GM19463 (cell line): ENCODE measurements around the gene MUC16.
"Not testable (repeated sequence)": the region's sequence is repeated elsewhere in the genome, so short reads cannot be mapped to it uniquely, and the experiment has no call there.

Source experiments
- ATAC-seq: cut with Tn5 transposase; IDR thresholded peaks from one replicate; pipeline ENCODE4 v1.9.1; 2021; ENCODE audit warnings: mild to moderate bottlenecking, moderate library complexity; ENCODE audit not compliant: unreplicated experiment

The MUC16 gene

DNA sequence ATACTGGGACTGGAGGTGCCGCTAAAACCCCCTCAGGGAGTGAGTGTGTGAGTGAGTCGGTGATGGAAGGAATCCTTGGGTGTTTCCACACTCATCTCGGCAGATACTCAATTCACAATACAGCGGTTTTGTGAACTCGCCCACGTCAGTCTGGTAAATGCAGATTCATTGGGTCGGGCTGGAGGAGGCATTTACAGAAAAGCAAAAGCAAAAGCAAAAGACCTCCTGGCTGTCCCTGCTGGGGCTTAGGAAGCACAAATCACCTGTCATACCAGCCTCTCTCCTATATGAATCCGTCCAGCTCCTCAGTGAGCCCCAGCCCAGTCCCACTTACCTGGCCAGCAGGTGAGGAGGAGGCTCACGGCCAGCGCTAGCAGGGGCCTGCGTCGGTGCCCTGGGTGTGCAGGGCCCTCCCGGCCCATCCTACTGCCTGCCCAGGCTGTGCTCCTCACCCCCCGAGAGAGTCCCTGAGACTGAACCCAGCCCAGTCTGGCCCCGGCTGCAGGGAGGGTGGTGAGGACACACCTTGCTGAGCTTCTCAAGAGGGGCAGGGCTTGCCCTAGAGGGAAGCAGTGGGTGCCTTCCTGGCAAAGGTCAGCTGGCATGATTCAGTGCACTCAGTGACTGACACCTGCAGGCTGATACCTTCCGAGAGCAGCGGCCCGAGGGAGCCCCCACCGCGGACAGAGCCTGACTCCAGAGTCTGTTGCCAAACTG is at the start of gene MUC16:
Gene MUC16, minus strand, starts transcription at position 475 of the 717 bp plus-strand sequence.
- no peak for ATAC-seq

DNA sequence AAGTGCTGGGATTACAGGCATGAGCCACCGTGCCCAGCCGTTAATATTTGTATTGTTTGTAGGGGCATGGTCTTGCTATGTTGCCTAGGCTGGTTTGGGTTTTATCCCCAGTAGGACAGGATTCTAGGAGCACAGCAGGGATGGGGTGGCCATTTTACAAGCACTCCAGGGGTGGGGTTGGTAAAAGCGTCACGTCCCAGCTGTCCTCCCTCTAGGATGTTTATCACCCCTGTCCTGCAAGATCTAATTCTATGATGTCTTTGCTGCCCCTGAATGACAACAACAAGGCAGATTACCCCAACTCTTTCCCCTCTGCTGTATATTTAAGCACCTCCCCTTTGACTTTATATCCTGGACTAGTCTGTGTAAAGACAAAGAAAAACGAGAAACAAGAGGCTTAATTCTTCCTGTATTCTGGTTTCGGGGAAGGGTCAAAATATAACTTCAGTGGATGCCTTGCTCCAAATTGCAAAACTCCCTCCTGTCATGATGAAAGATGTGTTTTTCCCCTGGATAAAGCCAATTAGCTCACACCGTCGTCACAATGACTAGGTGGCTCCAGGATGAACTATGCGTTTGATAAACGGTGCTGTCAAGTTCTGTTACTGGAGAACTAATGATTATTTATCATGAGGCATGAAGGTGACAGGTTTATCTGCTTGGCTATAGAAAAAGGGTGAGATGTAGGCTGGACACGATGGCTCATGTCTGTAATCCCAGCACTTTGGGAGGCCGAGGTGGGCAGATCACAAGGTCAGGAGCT is 48.9 kb upstream of the MUC16 start:
- no peak for ATAC-seq

DNA sequence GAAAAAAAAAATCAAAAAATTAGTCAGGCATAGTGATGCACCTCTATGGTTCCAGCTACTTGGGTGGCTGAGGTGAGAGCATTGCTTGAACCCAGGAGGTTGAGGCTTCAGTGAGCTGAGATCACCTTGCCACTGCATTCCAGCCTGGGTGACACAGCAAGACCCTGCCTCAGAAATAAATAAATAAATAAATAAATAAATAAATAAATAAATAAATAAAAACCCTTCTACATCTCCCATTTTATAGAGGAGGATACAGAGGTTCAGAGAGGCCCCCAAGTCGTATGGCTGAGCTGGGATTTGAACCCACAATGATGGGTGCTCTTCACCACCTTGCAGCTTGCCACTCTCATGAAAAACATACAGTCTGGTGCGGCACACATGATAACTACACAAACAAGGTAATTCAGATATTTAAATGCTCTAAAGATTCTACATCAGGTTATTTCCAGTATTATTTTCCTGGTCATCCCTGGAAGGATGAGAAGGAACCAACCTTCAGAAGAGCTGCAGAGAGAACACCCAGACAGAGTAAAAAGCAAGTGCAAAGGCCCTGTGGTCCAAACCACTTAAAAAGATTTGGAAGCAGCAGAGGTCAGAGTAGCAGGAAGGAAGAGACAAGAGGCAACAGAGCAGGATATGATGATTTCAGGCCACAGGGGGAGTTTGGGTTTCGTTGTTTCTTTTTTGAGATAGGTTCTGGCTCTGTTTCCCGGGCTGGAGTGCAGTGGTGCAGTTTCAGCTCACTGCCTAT is 47.5 kb upstream of the MUC16 start:
- ATAC-seq = no peak

GRCh38 chr19:9056131-9056530 is 45.9 kb upstream of the MUC16 start:
- not testable (repeated sequence) for ATAC-seq

DNA sequence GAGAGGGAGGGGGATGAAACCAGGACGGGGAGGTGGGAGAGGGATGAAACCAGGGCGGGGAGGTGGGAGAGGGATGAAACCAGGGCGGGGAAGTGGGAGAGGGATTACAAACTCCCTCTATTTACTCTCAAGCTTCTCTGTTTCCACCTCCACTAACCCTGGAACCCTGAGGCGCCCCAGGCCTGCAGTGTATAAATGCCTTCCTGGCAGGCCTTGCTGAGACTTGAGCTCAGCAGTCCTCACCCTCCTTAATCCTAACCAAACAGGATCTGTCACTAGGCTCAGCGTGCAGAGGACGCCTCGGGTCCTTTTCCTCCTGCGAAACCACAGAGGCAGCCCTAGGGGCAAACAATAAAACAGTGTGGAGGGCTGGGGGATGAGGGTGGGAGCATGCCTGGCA is 44.6 kb upstream of the MUC16 start:
- ATAC-seq = no peak

DNA sequence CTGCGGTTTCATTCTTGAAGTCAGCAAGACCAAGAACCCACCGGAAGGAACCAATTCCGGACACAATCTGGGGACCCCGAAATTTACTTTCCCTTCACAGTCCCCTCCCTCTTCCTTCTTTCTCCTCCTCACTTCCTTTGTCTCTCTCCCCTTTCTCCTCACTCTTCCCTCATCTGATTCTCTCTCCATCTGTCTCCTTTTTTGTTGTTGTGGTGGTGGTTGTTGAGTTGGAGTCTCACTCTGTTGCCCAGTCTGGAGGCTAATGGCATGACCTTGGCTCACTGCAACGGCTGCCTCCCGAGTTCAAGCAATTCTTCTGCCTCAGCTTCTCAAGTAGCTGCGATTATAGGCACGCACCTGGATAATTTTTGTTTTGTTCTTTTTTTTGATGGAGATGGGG is 44.0 kb upstream of the MUC16 start:
- ATAC-seq = no peak

- not testable (repeated sequence) for ATAC-seq
These were observed 43.5 kb upstream of the MUC16 start for GRCh38 chr19:9053674-9054073.

DNA sequence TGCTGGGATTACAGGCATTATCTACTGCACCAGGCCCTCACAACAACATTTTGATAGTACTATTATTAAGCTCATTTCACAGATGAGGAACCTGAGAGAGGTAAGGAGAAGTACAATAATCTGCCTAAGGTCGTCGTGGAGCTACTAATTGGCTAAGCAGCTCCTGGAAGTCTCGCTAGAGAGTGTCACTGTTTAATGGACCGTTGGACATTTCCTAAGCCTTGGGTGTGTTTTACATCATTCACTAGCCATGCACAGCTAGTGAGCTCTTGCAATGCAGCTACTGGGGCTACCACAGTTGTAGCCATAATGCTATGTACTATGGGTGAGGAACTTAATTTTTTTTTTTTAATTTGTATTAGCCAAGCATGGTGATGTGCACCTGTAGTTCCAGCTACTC is 42.7 kb upstream of the MUC16 start:
- ATAC-seq = no peak

- ATAC-seq = no peak
These were observed 36.5 kb upstream of the MUC16 start for GRCh38 chr19:9046694-9047093.

DNA sequence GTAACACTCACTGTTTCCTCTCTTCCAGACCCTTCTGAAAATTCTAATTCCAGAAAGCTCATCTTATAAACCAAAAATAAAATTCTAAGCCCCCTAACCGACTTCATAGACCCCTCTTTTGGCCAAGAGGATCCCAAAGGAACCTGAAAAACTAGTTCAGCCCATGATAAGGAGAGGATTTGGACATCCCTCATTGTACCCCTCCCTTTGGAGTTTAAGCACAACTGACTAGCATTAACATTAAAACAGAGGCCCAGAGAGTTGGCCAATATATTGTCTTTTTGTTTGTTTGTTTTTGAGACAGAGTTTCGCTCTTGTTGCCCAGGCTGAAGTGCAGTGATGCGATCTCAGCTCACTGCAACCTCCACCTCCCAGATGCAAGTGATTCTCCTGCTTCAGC is 34.2 kb upstream of the MUC16 start:
- no peak for ATAC-seq

- no peak for ATAC-seq
These were observed 33.3 kb upstream of the MUC16 start for GRCh38 chr19:9043524-9043923.

DNA sequence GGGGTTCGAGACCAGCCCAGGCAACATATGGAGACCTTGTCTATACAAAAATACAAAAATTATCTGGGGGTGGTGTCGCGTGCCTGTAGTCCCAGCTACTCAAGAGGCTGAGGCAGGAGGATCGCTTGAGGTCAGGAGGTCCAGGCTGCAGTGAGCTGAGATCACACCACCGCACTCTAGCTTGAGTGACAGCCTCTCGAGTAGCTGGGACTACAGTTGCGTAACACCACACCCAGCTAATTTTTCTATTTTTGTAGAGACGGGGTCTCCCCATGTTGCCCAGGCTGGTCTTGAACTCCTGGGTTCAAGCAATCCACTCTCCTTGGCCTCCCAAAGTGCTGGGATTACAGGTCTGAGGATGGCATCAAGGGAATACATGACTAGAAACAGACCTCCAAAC is 30.8 kb upstream of the MUC16 start:
- no peak for ATAC-seq

- ATAC-seq = no peak
These were observed 29.9 kb upstream of the MUC16 start for GRCh38 chr19:9040131-9040530.

- no peak for ATAC-seq
These were observed 29.5 kb upstream of the MUC16 start for GRCh38 chr19:9039728-9040127.

DNA sequence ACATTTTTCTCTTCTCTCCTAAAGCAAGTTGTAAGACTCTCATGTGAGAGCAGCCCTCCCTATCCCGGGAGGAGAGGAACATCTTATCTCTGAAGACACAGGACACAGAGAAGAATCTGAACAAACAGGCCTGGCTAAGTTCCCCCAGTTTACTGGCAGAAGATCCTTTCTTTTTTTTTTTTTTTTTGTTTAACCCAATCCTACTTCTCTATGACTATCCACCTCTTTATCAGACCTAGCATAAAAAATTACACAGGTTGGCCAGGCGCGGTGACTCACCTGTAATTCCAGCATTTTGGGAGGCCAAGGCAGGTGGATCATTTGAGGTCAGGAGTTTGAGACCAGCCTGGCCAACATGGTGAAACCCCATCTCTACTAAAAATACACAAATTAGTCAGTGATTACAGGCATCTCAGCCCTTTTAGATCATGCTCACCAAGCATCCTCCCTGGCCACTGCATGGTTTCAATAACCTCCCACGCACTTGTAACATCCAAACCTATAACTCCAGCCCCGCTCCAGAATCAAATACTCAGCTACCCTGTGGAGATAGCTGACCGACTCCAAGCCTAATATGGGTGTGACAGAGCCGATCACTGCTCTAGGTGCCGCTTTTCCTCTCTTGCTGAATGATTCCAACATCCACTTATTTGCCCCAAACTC is 27.3 kb upstream of the MUC16 start:
- ATAC-seq = no peak

GRCh38 chr19:9032136-9032631 is 22.0 kb upstream of the MUC16 start:
- ATAC-seq = no peak

DNA sequence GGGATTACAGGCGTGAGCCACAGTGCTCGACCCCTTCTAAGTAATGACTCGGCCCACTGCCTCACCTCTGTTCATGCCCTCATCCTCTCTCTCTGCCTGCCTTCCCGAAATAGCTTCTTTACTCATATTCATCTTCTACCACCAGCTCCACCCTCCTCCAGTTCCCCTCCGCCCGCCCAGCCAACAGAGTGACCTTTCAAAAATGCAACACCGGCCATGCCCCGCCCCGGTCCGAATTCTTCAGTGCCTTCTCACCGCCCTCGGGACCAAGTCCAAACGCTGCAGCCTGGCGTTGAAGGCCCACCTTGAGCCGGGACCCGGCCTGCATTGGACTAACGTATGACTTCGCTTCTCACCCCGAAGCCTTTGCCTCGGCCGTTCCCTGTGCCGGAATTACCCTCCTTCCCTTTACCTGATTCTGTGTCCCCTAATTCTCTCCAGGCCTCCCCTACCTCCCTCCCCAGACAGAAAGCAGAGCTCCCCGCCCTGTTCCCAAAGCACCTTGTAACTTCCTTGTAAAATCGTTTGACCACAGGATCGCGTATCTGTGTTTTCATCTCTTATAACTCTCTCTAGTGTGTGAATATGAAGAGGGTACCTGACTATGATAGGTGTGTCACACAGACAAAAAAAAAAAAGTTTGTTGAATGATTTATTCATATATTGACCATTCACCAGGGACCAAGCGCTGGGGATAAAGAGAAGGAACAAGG is 8.1 kb upstream of the MUC16 start:
- no peak for ATAC-seq

GRCh38 chr19:9014803-9015202 is 4.6 kb upstream of the MUC16 start:
- ATAC-seq = no peak

DNA sequence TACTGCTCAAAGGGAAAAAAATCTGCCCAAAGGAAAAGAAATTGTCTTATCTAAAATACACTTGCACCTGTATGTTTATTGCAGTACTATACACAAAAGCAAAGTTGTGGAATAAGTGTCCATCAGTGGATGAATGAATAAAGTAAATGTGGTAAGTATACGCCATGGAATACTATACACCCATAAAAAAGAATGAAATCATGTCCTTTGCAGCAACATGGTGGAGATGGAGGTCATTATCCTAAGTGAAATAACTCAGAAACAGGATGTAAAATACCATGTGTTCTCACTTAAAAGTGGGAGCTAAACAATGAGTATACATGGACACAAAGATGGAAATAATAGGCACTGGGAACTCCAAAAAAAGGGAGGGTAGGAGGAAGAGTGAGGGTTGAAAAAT is 3.8 kb upstream of the MUC16 start:
- ATAC-seq = no peak

DNA sequence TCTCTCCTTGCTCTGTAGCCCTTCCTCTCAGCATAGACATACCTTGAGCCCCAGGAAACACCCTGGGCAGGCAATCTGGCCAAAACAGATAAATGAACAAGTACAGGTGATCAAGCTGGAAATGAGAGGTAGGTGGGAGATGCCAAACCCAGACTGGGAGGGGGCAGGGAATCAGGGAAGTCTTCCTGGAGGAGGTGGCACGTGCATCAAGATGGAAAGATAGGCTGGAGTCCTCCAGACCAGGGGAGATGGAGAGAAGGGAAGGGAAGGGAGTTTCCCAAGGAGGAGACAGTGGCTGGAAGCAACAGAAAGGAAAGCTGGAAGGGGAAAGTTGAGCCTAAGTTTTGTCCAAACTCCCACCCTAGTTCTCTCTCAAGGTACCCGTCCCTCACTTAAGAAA is 1.7 kb upstream of the MUC16 start:
- no peak for ATAC-seq
